ENCODE data around the gene TAF3.

The TAF3 gene

DNA sequence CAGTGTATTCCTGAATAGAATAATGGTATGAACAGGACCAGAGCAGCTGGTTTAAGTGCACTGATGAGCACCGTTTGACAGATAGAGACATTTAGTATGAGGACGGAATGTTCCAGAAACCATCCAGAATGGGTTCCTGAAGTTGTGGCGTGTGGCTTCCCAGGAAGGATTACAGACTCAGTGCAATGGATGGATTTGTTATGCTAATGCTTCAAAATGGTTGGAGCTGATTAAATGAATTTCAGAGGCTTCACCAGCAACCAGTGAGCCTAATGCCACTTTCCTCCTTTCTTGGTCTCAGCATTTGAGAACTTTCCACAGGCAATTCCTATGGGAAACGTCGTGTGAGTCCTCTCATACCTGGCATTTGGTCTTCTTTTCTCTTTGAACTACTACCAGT, 246.1 kb downstream of the TAF3 start:
- Histone ChIP-seq H3K9ac (ENCODE audit: low read depth, low read length, poor library complexity) (no peak overlapping the region), H3K23ac (ENCODE audit: low read depth, low read length, poor library complexity) (no peak overlapping the region), H3K4me3 (ENCODE audit: low read length in 2 of 2) (no peak overlapping the region), H2BK15ac (ENCODE audit: low read length) (no peak overlapping the region), H3K36me3 (replicated peaks in 1 of 2; ENCODE audit: control insufficient read depth in 2 of 2, insufficient read depth in 2 of 2, low read length in 2 of 2) (no peaks in the 10 kb centered on the region), H2BK120ac (ENCODE audit: low read depth, low read length) (no peak overlapping the region), H3K4me1 (ENCODE audit: control insufficient read depth in 2 of 2, insufficient read depth in 1 of 2, low read depth in 1 of 2, low read length in 2 of 2) (peaks cover 0 to 35% of the 10 kb centered on the region in 2 donors), H4K8ac (ENCODE audit: low read depth, low read length) (no peak overlapping the region), H3K18ac (ENCODE audit: low read length) (no peak overlapping the region), H2AFZ (ENCODE audit: low read length) (no peak overlapping the region), H3K27me3 (ENCODE audit: control insufficient read depth in 3 of 3, insufficient read depth in 3 of 3, low read depth in 1 of 3, low read length in 3 of 3) (peaks cover 0 to 89% (median 26%) of the 10 kb centered on the region in 3 experiments), H2BK5ac (ENCODE audit: low read length) (no peak overlapping the region), H4K91ac (ENCODE audit: low read depth, low read length, poor library complexity) (no peak overlapping the region), H3K14ac (ENCODE audit: low read length) (no peak overlapping the region), H3K4me2 (ENCODE audit: insufficient read depth, low read length, poor library complexity, severe bottlenecking) (no peak overlapping the region), H2BK12ac (ENCODE audit: low read length) (no peak overlapping the region), H3K4ac (ENCODE audit: low read length) (no peak overlapping the region), H3K79me1 (ENCODE audit: low read depth, low read length) (no peaks in the 10 kb centered on the region), H3K9me3 (replicated peaks in 1 of 2; ENCODE audit: control insufficient read depth in 2 of 2, insufficient read depth in 1 of 2, low read depth in 1 of 2, low read length in 2 of 2) (no peaks in the 10 kb centered on the region), H2AK5ac (ENCODE audit: low read depth, low read length) (no peak overlapping the region), H3K27ac (replicated peaks; ENCODE audit: low read length) (no peak overlapping the region)
- WGBS, 2 donors (ENCODE audit: extremely low coverage in 2 of 2, insufficient read length in 2 of 2, insufficient replicate concordance in 1 of 2), result no CpG with 5 or more reads among the region's 5 CpGs
- DNase-seq (ENCODE audit: low spot score), result no peak

DNA sequence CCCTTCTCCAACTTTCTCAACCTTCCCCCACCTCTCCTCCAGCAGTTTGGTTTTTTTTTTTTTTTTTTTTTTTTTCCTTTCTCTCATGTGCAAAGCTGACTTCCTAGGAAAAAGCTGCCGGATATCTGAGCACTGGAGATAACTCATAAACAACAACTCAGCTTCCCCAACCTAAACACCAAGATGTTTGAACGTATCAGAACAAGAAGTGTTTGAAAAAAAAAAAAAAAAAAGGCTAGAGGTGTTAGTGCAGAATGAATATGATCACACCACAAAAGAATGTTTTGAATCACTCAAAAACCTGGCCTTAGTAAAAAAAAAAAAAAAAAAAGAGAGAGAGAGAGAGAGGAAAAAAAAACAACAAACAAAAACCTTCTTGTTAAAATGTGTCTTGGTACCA, 247.3 kb downstream of the TAF3 start:
- Histone ChIP-seq H3K4ac (ENCODE audit: low read length) (no peak overlapping the region), H3K9ac (ENCODE audit: low read depth, low read length, poor library complexity) (no peak overlapping the region), H2AK5ac (ENCODE audit: low read depth, low read length) (no peak overlapping the region), H3K36me3 (replicated peaks in 1 of 2; ENCODE audit: control insufficient read depth in 2 of 2, insufficient read depth in 2 of 2, low read length in 2 of 2) (no peaks in the 10 kb centered on the region), H2BK120ac (ENCODE audit: low read depth, low read length) (no peak overlapping the region), H3K14ac (ENCODE audit: low read length) (no peak overlapping the region), H3K23ac (ENCODE audit: low read depth, low read length, poor library complexity) (no peak overlapping the region), H4K91ac (ENCODE audit: low read depth, low read length, poor library complexity) (no peak overlapping the region), H3K27me3 (ENCODE audit: control insufficient read depth in 3 of 3, insufficient read depth in 3 of 3, low read depth in 1 of 3, low read length in 3 of 3) (peaks cover 0 to 82% (median 17%) of the 10 kb centered on the region in 3 experiments), H3K4me2 (ENCODE audit: insufficient read depth, low read length, poor library complexity, severe bottlenecking) (no peak overlapping the region), H3K27ac (replicated peaks; ENCODE audit: low read length) (no peak overlapping the region), H4K8ac (ENCODE audit: low read depth, low read length) (no peak overlapping the region), H2BK12ac (ENCODE audit: low read length) (no peak overlapping the region), H3K79me1 (ENCODE audit: low read depth, low read length) (no peaks in the 10 kb centered on the region), H2AFZ (ENCODE audit: low read length) (no peak overlapping the region), H3K18ac (ENCODE audit: low read length) (no peak overlapping the region), H3K4me3 (ENCODE audit: low read length in 2 of 2) (no peak overlapping the region), H3K4me1 (ENCODE audit: control insufficient read depth in 2 of 2, insufficient read depth in 1 of 2, low read depth in 1 of 2, low read length in 2 of 2) (peaks cover 0 to 29% of the 10 kb centered on the region in 2 donors), H2BK15ac (ENCODE audit: low read length) (no peak overlapping the region), H3K9me3 (replicated peaks in 1 of 2; ENCODE audit: control insufficient read depth in 2 of 2, insufficient read depth in 1 of 2, low read depth in 1 of 2, low read length in 2 of 2) (no peaks in the 10 kb centered on the region), H2BK5ac (ENCODE audit: low read length) (no peak overlapping the region)
- WGBS, 2 donors (ENCODE audit: extremely low coverage in 2 of 2, insufficient read length in 2 of 2, insufficient replicate concordance in 1 of 2), result no CpG with 5 or more reads among the region's 2 CpGs
- no peak for DNase-seq (ENCODE audit: low spot score)

DNA sequence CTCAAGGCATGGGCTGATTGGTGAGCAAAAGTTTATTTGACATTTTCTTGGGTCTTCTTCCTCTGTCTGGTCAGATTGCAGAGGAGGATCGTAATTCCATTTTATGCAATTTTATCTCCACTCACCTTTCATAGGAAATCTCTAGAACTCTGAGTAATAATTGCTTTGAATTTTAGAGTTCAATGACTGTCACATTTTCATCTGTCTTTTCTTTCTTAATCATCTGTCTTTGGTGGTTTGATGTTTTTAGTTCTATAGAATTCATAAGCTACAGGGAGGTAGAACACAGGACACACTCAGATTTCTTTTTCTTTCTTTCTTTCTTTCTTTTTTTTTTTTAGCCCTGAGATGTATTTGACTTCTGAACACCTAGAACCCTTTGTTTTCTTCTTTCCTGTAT, 247.8 kb downstream of the TAF3 start:
- Histone ChIP-seq H2BK5ac (ENCODE audit: low read length) (no peak overlapping the region), H3K14ac (ENCODE audit: low read length) (no peak overlapping the region), H2BK12ac (ENCODE audit: low read length) (no peak overlapping the region), H2BK120ac (ENCODE audit: low read depth, low read length) (no peak overlapping the region), H3K4me2 (ENCODE audit: insufficient read depth, low read length, poor library complexity, severe bottlenecking) (no peak overlapping the region), H3K4me1 (ENCODE audit: control insufficient read depth in 2 of 2, insufficient read depth in 1 of 2, low read depth in 1 of 2, low read length in 2 of 2) (peaks cover 0 to 26% of the 10 kb centered on the region in 2 donors), H3K4ac (ENCODE audit: low read length) (no peak overlapping the region), H3K79me1 (ENCODE audit: low read depth, low read length) (no peaks in the 10 kb centered on the region), H3K27me3 (ENCODE audit: control insufficient read depth in 3 of 3, insufficient read depth in 3 of 3, low read depth in 1 of 3, low read length in 3 of 3) (peaks cover 0 to 81% (median 12%) of the 10 kb centered on the region in 3 experiments), H3K4me3 (ENCODE audit: low read length in 2 of 2) (no peak overlapping the region), H3K23ac (ENCODE audit: low read depth, low read length, poor library complexity) (no peak overlapping the region), H3K18ac (ENCODE audit: low read length) (no peak overlapping the region), H2AFZ (ENCODE audit: low read length) (no peak overlapping the region), H2AK5ac (ENCODE audit: low read depth, low read length) (no peak overlapping the region), H3K9me3 (replicated peaks in 1 of 2; ENCODE audit: control insufficient read depth in 2 of 2, insufficient read depth in 1 of 2, low read depth in 1 of 2, low read length in 2 of 2) (no peaks in the 10 kb centered on the region), H3K36me3 (replicated peaks in 1 of 2; ENCODE audit: control insufficient read depth in 2 of 2, insufficient read depth in 2 of 2, low read length in 2 of 2) (no peaks in the 10 kb centered on the region), H3K27ac (replicated peaks; ENCODE audit: low read length) (no peak overlapping the region), H4K91ac (ENCODE audit: low read depth, low read length, poor library complexity) (no peak overlapping the region), H4K8ac (ENCODE audit: low read depth, low read length) (no peak overlapping the region), H3K9ac (ENCODE audit: low read depth, low read length, poor library complexity) (no peak overlapping the region), H2BK15ac (ENCODE audit: low read length) (no peak overlapping the region)
- DNase-seq (ENCODE audit: low spot score), result no peak
- WGBS, 2 donors (ENCODE audit: extremely low coverage in 2 of 2, insufficient read length in 2 of 2, insufficient replicate concordance in 1 of 2), result no CpG with 5 or more reads among the region's 1 CpG

Data from neuronal stem cell (in vitro differentiated cells).